BJ (cell line): Measurements from ENCODE around the gene KANK2. TPM values are rescaled to one million over a fixed set of nuclear protein-coding genes. Genes with fewer than 3 reads are reported as not detected.

Experiments
- CTCF ChIA-PET: fragments of 350-600 bp; formaldehyde crosslinking; extraction: SDS; loops from one replicate; lab custom pipeline; 2021; ENCODE audit warnings: antibody characterized with exemption, inconsistent platforms; lab: Yijun Ruan, JAX
- POLR2A ChIA-PET: fragments of 300-600 bp; sonication (Branson Sonifier 250); formaldehyde crosslinking; extraction: SDS; loops from one replicate; lab custom pipeline; 2021; ENCODE audit warnings: antibody characterized with exemption; lab: Charles Lee
- DNase-seq: peaks from one replicate; pipeline ENCODE4 v3.0.0-alpha.2; 2011; ENCODE audit warnings: low read depth
- H3K27me3 ChIP-seq: 2 replicates; pipeline ENCODE4 v1.6.0; 2011; ENCODE audit warnings: low read length; ENCODE audit not compliant: control insufficient read depth, insufficient read depth
- H3K36me3 ChIP-seq: 2 replicates; pipeline ENCODE4 v1.5.1; 2011; ENCODE audit warnings: low read length; ENCODE audit not compliant: control insufficient read depth, insufficient read depth
- H3K4me3 ChIP-seq: 2 replicates; pipeline ENCODE4 v1.5.1; 2011; ENCODE audit warnings: low read depth, mild to moderate bottlenecking, control low read depth, low read length
- polyA minus RNA-seq: library from RNA; depleted of rRNA, polyadenylated mRNA; stranded (reverse); fragments of >200 nt; gene quantifications from 2 replicates; pipeline ENCODE4 v1.2.3, GENCODE V29; 2011; rRNA and poly(A)+ RNA removed
- polyA plus RNA-seq: library from polyadenylated mRNA; depleted of rRNA; stranded (reverse); fragments of >200 nt; gene quantifications from 2 replicates; pipeline ENCODE4 v1.2.3, GENCODE V29; 2011; rRNA removed
- TF ChIP-seq, protein P1 (sequence below): IDR thresholded peaks from 2 replicates; pipeline ENCODE4 v1.5.1; 2011; ENCODE audit warnings: low read depth, mild to moderate bottlenecking, control low read depth, inconsistent platforms, low read length, moderate library complexity; ENCODE audit not compliant: insufficient read depth

KANK2 gene
- polyA plus RNA-seq: 113 and 176 TPM in 2 replicates
- 199 and 254 TPM in 2 replicates for polyA minus RNA-seq

DNA sequence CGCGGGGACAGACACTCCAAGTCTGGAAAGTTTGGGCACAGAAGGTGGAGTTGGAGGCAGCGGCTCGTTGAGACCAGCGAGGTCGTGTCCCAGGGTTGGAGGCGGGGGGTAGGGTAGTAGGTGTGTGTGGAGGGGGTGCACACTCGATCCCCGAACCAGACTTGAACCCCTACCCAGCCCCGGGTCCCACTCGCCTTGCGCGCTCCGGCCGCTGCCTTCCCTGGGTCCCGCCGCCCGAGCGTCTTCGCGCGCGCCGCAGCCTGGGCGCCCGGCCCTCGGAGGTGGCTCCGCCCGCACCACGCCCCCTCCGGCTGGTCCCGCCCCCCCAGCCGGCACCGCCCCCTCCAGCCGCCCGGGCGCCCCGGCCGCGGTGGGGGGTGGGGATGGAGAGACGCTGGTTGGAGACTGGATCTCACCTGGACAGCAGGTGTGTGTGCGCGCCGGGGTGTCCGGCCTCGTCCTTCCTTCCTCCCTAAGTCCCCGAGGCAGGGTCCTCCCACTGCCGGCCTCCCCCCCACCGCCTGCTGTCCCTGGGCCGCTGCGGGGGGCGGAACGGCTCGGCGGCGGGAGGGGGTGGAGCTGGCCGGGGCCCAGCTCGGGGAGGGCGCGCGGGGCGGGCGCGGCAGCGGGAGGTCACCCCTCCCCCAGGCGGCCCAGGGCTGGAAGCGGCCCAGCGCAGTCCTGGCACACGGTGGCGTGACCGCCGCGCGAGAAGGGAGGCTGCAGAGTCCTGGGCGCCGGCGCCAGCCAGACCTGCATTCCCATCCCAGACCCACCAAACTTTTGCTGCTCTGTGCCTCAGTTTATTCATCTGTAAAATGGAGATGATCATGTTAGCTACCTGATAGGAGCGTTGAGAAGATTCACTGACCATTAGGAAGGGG, at the start of gene KANK2:
KANK2 (minus strand) TSS at position 255 of the 884 bp plus-strand sequence. CDS start 3,034 bp downstream, outside the sequence.
- TF ChIP-seq, protein P1, sequence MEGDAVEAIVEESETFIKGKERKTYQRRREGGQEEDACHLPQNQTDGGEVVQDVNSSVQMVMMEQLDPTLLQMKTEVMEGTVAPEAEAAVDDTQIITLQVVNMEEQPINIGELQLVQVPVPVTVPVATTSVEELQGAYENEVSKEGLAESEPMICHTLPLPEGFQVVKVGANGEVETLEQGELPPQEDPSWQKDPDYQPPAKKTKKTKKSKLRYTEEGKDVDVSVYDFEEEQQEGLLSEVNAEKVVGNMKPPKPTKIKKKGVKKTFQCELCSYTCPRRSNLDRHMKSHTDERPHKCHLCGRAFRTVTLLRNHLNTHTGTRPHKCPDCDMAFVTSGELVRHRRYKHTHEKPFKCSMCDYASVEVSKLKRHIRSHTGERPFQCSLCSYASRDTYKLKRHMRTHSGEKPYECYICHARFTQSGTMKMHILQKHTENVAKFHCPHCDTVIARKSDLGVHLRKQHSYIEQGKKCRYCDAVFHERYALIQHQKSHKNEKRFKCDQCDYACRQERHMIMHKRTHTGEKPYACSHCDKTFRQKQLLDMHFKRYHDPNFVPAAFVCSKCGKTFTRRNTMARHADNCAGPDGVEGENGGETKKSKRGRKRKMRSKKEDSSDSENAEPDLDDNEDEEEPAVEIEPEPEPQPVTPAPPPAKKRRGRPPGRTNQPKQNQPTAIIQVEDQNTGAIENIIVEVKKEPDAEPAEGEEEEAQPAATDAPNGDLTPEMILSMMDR: no peak
- no peaks in the 10 kb centered on the region for H3K27me3 ChIP-seq
- H3K36me3 ChIP-seq: peaks cover 25% of the 10 kb centered on the region
- H3K4me3 ChIP-seq: peak within 1 kb of the TSS; percentile 99
- CTCF ChIA-PET: interaction anchor here (0.9 to 2.2 kb wide), 5 partner anchors 8 to 59 kb away, joined by 3 to 13 read pairs (median 3); no protein-coding TSS in a partner anchor
- no peak for DNase-seq
- POLR2A ChIA-PET: no interaction called here

DNA sequence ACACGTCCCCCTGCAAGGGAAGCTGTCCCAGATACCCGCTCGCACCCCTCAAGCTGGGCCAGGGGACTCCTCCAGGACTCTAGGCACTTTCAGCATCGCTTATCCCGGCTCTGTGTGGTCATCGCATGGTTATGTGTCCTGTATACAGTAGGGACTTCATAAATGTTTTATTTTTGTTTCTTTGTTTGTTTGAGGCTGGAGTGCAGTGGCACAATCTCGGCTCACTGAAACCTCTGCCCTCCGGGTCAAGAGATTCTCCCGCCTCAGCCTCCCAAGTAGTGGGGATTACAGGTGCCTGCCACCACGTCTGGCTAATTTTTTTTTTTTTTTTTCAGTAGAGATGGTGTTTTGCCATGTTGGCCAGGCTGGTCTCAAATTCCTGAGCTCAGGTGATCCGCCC, 49.6 kb upstream of the KANK2 start:
- no peak for DNase-seq
- POLR2A ChIA-PET: interaction anchor here (0.5 kb wide), 1 partner anchor 311 kb away, joined by 4 read pairs; no protein-coding TSS in a partner anchor
- CTCF ChIA-PET: interaction anchor here (0.6 to 1.5 kb wide), 3 partner anchors 18 to 374 kb away, joined by 3 read pairs; no protein-coding TSS in a partner anchor
- peaks cover 21% of the 10 kb centered on the region for H3K36me3 ChIP-seq
- H3K4me3 ChIP-seq: no peak overlapping the region
- TF ChIP-seq, protein P1: no peak
- no peaks in the 10 kb centered on the region for H3K27me3 ChIP-seq

DNA sequence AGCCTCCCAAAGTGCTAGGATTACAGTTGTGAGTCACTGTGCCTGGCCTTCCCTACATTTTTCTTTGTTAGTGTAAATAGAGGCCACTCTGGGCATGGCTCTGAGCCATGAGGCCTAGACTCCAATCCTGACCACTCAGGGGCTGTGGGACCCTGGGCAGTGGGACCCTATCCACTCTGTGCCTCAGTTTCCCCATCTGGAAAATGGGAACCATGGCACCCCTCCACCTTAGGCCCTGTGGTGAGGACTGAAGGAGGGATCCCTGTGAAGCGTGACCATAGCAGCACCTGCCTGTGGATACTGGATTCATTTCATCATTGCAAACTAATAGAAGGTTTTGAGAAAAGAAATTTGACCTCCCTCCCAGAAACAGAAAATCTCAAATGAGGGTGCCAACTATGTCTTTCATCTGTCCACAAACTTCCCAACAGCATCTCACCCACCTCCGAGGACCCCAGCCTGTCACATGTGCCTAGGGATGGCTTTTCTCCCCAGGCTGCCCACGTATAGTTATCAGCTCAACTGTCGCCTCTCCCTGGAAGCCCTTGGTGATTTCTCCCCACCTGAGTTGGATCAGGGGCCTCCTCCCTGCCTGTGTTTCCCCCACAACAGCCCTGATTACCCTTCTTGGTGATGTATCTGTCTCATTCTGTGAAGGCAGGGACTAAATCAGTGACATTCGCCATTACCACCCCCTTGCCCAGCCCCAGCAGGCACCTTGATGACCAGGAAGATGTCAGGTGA, 47.7 kb upstream of the KANK2 start:
- TF ChIP-seq, protein P1: no peak
- POLR2A ChIA-PET: no interaction called here
- DNase-seq: no peak
- CTCF ChIA-PET: interaction anchor here (0.6 to 1.6 kb wide), 3 partner anchors 13 to 203 kb away, joined by 3 to 5 read pairs (median 3); no protein-coding TSS in a partner anchor
- Histone ChIP-seq H3K27me3 (no peaks in the 10 kb centered on the region), H3K36me3 (peaks cover 13% of the 10 kb centered on the region), H3K4me3 (no peak overlapping the region)

DNA sequence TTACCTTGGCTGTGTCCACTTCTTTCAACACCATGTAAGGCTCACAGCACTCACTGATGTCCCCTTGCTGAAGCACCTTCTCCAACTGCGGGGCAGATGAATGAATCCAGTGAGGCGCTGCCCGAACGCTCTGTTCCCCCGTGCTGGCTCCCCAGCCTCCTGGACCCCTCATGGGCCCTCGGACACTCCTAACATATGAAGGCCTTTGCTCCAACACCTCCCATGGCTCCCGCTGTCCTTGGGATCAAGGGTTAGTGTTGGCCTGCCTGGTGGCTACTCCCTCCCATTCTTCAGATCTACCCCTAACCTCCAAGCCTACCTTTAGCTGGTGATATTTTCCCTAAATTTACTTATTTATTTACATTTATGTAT, 46.4 kb upstream of the KANK2 start:
- no peak for DNase-seq
- TF ChIP-seq, protein P1: no peak
- no peak overlapping the region for H3K4me3 ChIP-seq
- POLR2A ChIA-PET: no interaction called here
- no peaks in the 10 kb centered on the region for H3K27me3 ChIP-seq
- peaks cover 13% of the 10 kb centered on the region for H3K36me3 ChIP-seq
- CTCF ChIA-PET: interaction anchor here (0.5 to 2.9 kb wide), 16 partner anchors 9 to 301 kb away, joined by 3 to 26 read pairs (median 6); partner anchors contain the start of gene DOCK6
